DND-41 (cell line): Measurements from ENCODE around the gene KREMEN2.

Experiments used
- ATAC-seq: fragments of 200-7000 bp; cut with Tn5 transposase; 3 replicates; pipeline ENCODE4 v1.9.1; 2021; ENCODE audit warnings: low read depth; ENCODE audit not compliant: insufficient read depth
- DNase-seq: peaks from one replicate; pipeline ENCODE4 v3.0.0-alpha.2; 2020
- H2AFZ ChIP-seq: 2 replicates; pipeline ENCODE4 v1.6.0; 2012; ENCODE audit warnings: low read depth, low read length
- H3K27ac ChIP-seq: 2 replicates; pipeline ENCODE4 v1.5.1; 2012; ENCODE audit warnings: low read length, inconsistent platforms
- H3K27me3 ChIP-seq: fragments of 200-600 bp; sonication (generic); 2 replicates; pipeline ENCODE4 v1.6.0; 2012; ENCODE audit warnings: low read length, mild to moderate bottlenecking, inconsistent platforms; ENCODE audit not compliant: insufficient read depth, poor library complexity
- H3K36me3 ChIP-seq: 2 replicates; pipeline ENCODE4 v1.5.1; 2012; ENCODE audit warnings: low read length, inconsistent platforms; ENCODE audit not compliant: insufficient read depth
- H3K4me1 ChIP-seq: 2 replicates; pipeline ENCODE4 v1.5.1; 2012; ENCODE audit warnings: mild to moderate bottlenecking, low read length; ENCODE audit not compliant: insufficient read depth
- H3K4me2 ChIP-seq: 2 replicates; pipeline ENCODE4 v1.6.0; 2012; ENCODE audit warnings: mild to moderate bottlenecking, moderate library complexity, low read length, inconsistent platforms; ENCODE audit not compliant: insufficient read depth
- H3K4me3 ChIP-seq, 2 experiments: fragments of 200-600 bp in 1 of 2; shearing (Covaris generic) in 1 of 2; 2 replicates each; pipeline ENCODE4 v1.5.1; 2012 to 2016; ENCODE audit warnings: inconsistent platforms in 2 of 2, low read length in 2 of 2, mild to moderate bottlenecking in 2 of 2, low read depth in 1 of 2, moderate library complexity in 1 of 2
- H3K79me2 ChIP-seq: 2 replicates; pipeline ENCODE4 v1.6.0; 2012; ENCODE audit warnings: low read length, inconsistent platforms; ENCODE audit not compliant: insufficient read depth
- H3K9ac ChIP-seq: 2 replicates; pipeline ENCODE4 v1.6.0; 2012; ENCODE audit warnings: low read depth, mild to moderate bottlenecking, inconsistent platforms, low read length, moderate library complexity
- H3K9me3 ChIP-seq: 2 replicates; pipeline ENCODE4 v1.5.1; 2012; ENCODE audit warnings: low read length, moderate library complexity, mild to moderate bottlenecking, inconsistent platforms; ENCODE audit not compliant: insufficient read depth, severe bottlenecking
- H4K20me1 ChIP-seq: 2 replicates; pipeline ENCODE4 v1.6.0; 2012; ENCODE audit warnings: low read length; ENCODE audit not compliant: insufficient read depth
- EZH2 ChIP-seq: IDR thresholded peaks from 3 replicates; pipeline ENCODE4 v1.6.1; 2012; ENCODE audit warnings: borderline replicate concordance, low read depth, mild to moderate bottlenecking, moderate library complexity, low read length, inconsistent platforms; ENCODE audit not compliant: severe bottlenecking
- TF ChIP-seq, protein P1 (sequence below): IDR thresholded peaks from 2 replicates; pipeline ENCODE4 v1.5.1; 2012; ENCODE audit warnings: borderline replicate concordance, low read length, moderate library complexity, mild to moderate bottlenecking; ENCODE audit not compliant: poor library complexity, severe bottlenecking; ENCODE audit errors: extremely low read depth

The KREMEN2 gene

DNA sequence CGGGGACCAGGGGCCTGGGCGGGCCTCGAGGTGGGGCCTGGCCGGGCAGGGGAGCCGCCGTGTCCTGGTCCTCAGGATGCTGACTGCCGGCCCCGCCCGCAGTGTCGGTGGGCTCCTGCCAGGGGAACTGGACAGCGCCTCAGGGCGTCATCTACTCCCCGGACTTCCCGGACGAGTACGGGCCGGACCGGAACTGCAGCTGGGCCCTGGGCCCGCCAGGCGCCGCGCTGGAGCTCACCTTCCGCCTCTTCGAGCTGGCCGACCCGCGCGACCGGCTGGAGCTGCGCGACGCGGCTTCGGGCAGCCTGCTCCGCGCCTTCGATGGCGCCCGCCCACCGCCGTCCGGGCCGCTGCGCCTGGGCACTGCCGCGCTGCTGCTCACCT is 2.7 kb downstream of the KREMEN2 start:
- Histone ChIP-seq H3K4me3 (no peak overlapping the region), H3K9me3 (no peaks in the 10 kb centered on the region), H3K9ac (no peak overlapping the region), H2AFZ (no peak overlapping the region), H4K20me1 (peaks cover 28% of the 10 kb centered on the region), H3K79me2 (peaks cover 29% of the 10 kb centered on the region), H3K27me3 (peaks cover 24% of the 10 kb centered on the region), H3K4me2 (no peak overlapping the region), H3K4me1 (peaks cover 41% of the 10 kb centered on the region), H3K27ac (no peak overlapping the region), H3K36me3 (peaks cover 15% of the 10 kb centered on the region)
- no peak for ATAC-seq
- no peak for DNase-seq
- TF ChIP-seq EZH2, result no peak
- TF ChIP-seq, protein P1, sequence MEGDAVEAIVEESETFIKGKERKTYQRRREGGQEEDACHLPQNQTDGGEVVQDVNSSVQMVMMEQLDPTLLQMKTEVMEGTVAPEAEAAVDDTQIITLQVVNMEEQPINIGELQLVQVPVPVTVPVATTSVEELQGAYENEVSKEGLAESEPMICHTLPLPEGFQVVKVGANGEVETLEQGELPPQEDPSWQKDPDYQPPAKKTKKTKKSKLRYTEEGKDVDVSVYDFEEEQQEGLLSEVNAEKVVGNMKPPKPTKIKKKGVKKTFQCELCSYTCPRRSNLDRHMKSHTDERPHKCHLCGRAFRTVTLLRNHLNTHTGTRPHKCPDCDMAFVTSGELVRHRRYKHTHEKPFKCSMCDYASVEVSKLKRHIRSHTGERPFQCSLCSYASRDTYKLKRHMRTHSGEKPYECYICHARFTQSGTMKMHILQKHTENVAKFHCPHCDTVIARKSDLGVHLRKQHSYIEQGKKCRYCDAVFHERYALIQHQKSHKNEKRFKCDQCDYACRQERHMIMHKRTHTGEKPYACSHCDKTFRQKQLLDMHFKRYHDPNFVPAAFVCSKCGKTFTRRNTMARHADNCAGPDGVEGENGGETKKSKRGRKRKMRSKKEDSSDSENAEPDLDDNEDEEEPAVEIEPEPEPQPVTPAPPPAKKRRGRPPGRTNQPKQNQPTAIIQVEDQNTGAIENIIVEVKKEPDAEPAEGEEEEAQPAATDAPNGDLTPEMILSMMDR, result no peak

DNA sequence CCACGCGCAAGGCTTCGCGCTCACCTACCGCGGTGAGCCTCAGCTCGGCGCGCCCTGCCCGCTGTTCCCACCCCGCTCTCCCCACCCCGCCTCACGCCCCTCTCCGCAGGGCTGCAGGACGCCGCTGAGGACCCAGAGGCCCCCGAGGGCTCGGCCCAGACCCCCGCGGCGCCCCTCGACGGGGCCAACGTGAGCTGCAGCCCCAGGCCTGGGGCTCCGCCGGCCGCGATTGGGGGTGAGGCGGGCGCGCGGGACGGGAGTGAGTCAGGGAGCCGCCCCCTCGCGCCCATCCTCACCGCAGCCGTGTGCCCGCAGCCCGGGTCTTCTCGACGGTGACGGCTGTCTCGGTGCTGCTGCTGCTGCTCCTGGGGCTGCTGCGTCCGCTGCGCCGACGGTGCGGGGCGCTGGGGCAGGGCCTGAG is 3.1 kb downstream of the KREMEN2 start:
- Histone ChIP-seq H3K9me3 (no peaks in the 10 kb centered on the region), H3K4me3 (no peak overlapping the region), H3K27me3 (peaks cover 24% of the 10 kb centered on the region), H3K27ac (no peak overlapping the region), H3K4me1 (peaks cover 45% of the 10 kb centered on the region), H3K79me2 (peaks cover 32% of the 10 kb centered on the region), H3K9ac (no peak overlapping the region), H2AFZ (no peak overlapping the region), H4K20me1 (peaks cover 29% of the 10 kb centered on the region), H3K36me3 (peaks cover 19% of the 10 kb centered on the region), H3K4me2 (no peak overlapping the region)
- TF ChIP-seq, protein P1, result no peak
- no peak for TF ChIP-seq EZH2
- no peak for ATAC-seq
- no peak for DNase-seq

DNA sequence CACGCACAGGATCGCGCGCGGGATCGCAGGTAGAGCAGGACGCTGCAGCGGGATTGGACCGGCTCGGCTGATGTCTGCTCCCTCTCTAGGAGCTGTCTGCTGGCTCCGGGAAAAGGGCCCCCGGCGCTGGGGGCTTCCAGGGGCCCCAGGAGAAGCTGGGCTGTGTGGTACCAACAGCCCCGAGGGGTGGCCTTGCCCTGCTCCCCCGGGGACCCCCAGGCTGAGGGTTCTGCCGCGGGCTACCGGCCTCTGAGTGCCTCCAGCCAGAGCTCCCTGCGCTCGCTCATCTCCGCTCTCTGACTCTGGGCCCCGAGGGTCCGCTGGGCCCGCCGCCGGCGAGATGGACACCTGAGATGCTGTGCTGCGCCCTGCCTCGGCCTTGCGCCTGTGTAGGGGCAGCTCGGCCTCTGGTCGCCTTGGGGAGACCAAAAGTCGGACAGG is 3.7 kb downstream of the KREMEN2 start:
- H3K4me1 ChIP-seq, result peaks cover 49% of the 10 kb centered on the region
- H3K36me3 ChIP-seq, result peaks cover 24% of the 10 kb centered on the region
- no peak overlapping the region for H3K4me2 ChIP-seq
- no peak for DNase-seq
- no peaks in the 10 kb centered on the region for H3K9me3 ChIP-seq
- peaks cover 21% of the 10 kb centered on the region for H3K27me3 ChIP-seq
- no peak overlapping the region for H3K4me3 ChIP-seq
- ATAC-seq, result no peak
- H3K27ac ChIP-seq, result no peak overlapping the region
- no peak overlapping the region for H3K9ac ChIP-seq
- peaks cover 36% of the 10 kb centered on the region for H3K79me2 ChIP-seq
- no peak overlapping the region for H2AFZ ChIP-seq
- peaks cover 29% of the 10 kb centered on the region for H4K20me1 ChIP-seq
- TF ChIP-seq, protein P1, result no peak
- TF ChIP-seq EZH2, result no peak

DNA sequence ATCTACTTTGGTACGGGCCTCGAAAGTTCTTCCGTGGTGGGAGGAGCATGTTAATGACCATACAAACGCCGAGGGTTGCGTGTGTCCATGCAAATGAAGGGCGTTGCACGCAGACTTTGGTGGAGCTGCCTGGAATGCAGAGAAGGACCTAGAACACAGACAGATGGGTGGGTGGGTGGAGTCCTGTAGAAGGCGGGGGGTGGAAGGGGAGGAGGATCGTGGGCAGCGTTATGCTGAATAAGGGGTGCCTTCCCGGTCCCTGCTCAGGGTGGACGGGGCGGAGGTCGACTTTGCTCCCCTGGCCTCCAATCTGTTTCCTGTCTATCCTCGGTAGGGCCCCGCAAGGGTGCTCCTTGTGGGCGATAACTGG is 4.3 kb downstream of the KREMEN2 start:
- Histone ChIP-seq H3K36me3 (peaks cover 30% of the 10 kb centered on the region), H3K9me3 (no peaks in the 10 kb centered on the region), H3K4me3 (peak overlapping the region; percentile 72 to 79; a peak in 3 of 4 replicates), H3K79me2 (peaks cover 40% of the 10 kb centered on the region), H3K9ac (peak overlapping the region; percentile 96; the same call in 1 of the 2 replicates), H3K4me2 (peak overlapping the region; percentile 97), H3K27ac (peak overlapping the region; percentile 75), H3K4me1 (peaks cover 51% of the 10 kb centered on the region), H2AFZ (no peak overlapping the region), H3K27me3 (peaks cover 16% of the 10 kb centered on the region), H4K20me1 (peaks cover 31% of the 10 kb centered on the region)
- DNase-seq (no peak), ATAC-seq (no peak)
- TF ChIP-seq EZH2, result no peak
- TF ChIP-seq, protein P1, result no peak
